KMS-11 (cell line): Measurements from ENCODE around the gene AJAP1.

ENCODE experiments used
- H2AFZ ChIP-seq: fragments of 200-600 bp; sonication (generic); 2 replicates; pipeline ENCODE4 v1.6.1; 2016; ENCODE audit warnings: antibody characterized with exemption, mixed run types, low read depth
- H3K27ac ChIP-seq: fragments of 200-600 bp; sonication (generic); 2 replicates; pipeline ENCODE4 v1.6.1; 2016; ENCODE audit warnings: mild to moderate bottlenecking, mixed run types
- H3K27me3 ChIP-seq: fragments of 200-600 bp; sonication (generic); 2 replicates; pipeline ENCODE4 v1.6.1; 2017; ENCODE audit warnings: mild to moderate bottlenecking, low read depth, mixed run types, moderate library complexity; ENCODE audit not compliant: insufficient read depth
- H3K36me3 ChIP-seq: fragments of 200-600 bp; sonication (generic); 2 replicates; pipeline ENCODE4 v1.6.1; 2017; ENCODE audit warnings: mild to moderate bottlenecking, mixed run types; ENCODE audit not compliant: insufficient read depth
- H3K4me1 ChIP-seq: fragments of 200-600 bp; sonication (generic); 2 replicates; pipeline ENCODE4 v1.6.1; 2016; ENCODE audit warnings: mild to moderate bottlenecking, low read depth, mixed run types; ENCODE audit not compliant: poor library complexity, severe bottlenecking
- H3K4me2 ChIP-seq: fragments of 200-600 bp; sonication (generic); 2 replicates; pipeline ENCODE4 v1.7.0; 2016; ENCODE audit warnings: mild to moderate bottlenecking, mixed run types
- H3K4me3 ChIP-seq: fragments of 200-600 bp; sonication (generic); IDR thresholded peaks from 2 replicates; pipeline ENCODE4 v1.6.1; 2017; ENCODE audit warnings: low read depth, low read length, mixed read lengths; ENCODE audit not compliant: insufficient read depth
- H3K79me2 ChIP-seq: fragments of 200-600 bp; sonication (generic); 2 replicates; pipeline ENCODE4 v1.6.1; 2016; ENCODE audit warnings: low read depth, mixed run types; ENCODE audit not compliant: insufficient read depth
- H3K9ac ChIP-seq: fragments of 200-600 bp; sonication (generic); 2 replicates; pipeline ENCODE4 v1.6.1; 2016; ENCODE audit warnings: mild to moderate bottlenecking, mixed run types
- H4K20me1 ChIP-seq: fragments of 200-600 bp; sonication (generic); 2 replicates; pipeline ENCODE4 v1.6.1; 2016; ENCODE audit warnings: mild to moderate bottlenecking, mixed run types; ENCODE audit not compliant: insufficient read depth
- CTCF ChIP-seq: fragments of 200-600 bp; sonication (generic); conservative IDR thresholded peaks from 2 replicates; pipeline ENCODE4 v1.6.1; 2017; ENCODE audit warnings: low read depth, mild to moderate bottlenecking, antibody characterized with exemption, low read length, moderate library complexity, mixed read lengths

AJAP1 gene

GRCh38 chr1:4756851-4757580 lies 102.6 kb downstream of the AJAP1 start:
- H2AFZ ChIP-seq = no peak overlapping the region
- H3K4me3 ChIP-seq = no peak overlapping the region
- H4K20me1 ChIP-seq = no peaks in the 10 kb centered on the region
- no peak overlapping the region for H3K4me2 ChIP-seq
- no peaks in the 10 kb centered on the region for H3K36me3 ChIP-seq
- H3K27me3 ChIP-seq = no peaks in the 10 kb centered on the region; the same call in 1 of the 2 replicates
- TF ChIP-seq CTCF = no peak
- H3K79me2 ChIP-seq = no peaks in the 10 kb centered on the region
- no peak overlapping the region for H3K9ac ChIP-seq
- no peak overlapping the region for H3K27ac ChIP-seq
- no peaks in the 10 kb centered on the region for H3K4me1 ChIP-seq

- no peaks in the 10 kb centered on the region for H4K20me1 ChIP-seq
- H3K27me3 ChIP-seq = no peaks in the 10 kb centered on the region; the same call in 1 of the 2 replicates
- H3K9ac ChIP-seq = no peak overlapping the region
- H3K4me3 ChIP-seq = no peak overlapping the region
- H3K36me3 ChIP-seq = no peaks in the 10 kb centered on the region
- H3K4me2 ChIP-seq = no peak overlapping the region
- no peaks in the 10 kb centered on the region for H3K4me1 ChIP-seq
- no peak overlapping the region for H3K27ac ChIP-seq
- no peaks in the 10 kb centered on the region for H3K79me2 ChIP-seq
- TF ChIP-seq CTCF = no peak
- no peak overlapping the region for H2AFZ ChIP-seq
These were observed 105.3 kb downstream of the AJAP1 start for GRCh38 chr1:4759671-4760070.

DNA sequence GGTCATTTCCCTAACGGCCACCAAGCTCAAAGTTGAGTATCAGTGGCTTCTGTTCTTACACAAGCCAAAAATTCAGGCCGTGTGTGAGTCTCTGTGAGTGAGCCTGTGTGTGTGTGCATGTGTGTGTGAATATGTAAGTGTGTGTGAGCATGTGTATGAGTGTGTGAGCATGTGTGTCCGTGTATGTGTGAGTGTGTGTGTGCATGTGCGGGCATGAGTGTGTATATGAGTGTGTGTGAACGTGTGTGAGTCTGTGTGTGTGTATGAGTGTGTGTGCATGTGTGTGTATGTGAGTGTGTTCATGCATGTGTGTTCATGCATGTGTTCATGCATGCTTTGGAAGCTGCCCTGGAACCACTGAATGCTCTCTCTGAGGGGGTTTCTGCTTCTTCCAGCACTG lies 105.7 kb downstream of the AJAP1 start:
- no peaks in the 10 kb centered on the region for H4K20me1 ChIP-seq
- no peaks in the 10 kb centered on the region; the same call in 1 of the 2 replicates for H3K27me3 ChIP-seq
- no peaks in the 10 kb centered on the region for H3K79me2 ChIP-seq
- H3K4me2 ChIP-seq = no peak overlapping the region
- H3K9ac ChIP-seq = no peak overlapping the region
- H3K27ac ChIP-seq = no peak overlapping the region
- H3K36me3 ChIP-seq = no peaks in the 10 kb centered on the region
- no peak overlapping the region for H3K4me3 ChIP-seq
- TF ChIP-seq CTCF = no peak
- H3K4me1 ChIP-seq = no peaks in the 10 kb centered on the region
- no peak overlapping the region for H2AFZ ChIP-seq

DNA sequence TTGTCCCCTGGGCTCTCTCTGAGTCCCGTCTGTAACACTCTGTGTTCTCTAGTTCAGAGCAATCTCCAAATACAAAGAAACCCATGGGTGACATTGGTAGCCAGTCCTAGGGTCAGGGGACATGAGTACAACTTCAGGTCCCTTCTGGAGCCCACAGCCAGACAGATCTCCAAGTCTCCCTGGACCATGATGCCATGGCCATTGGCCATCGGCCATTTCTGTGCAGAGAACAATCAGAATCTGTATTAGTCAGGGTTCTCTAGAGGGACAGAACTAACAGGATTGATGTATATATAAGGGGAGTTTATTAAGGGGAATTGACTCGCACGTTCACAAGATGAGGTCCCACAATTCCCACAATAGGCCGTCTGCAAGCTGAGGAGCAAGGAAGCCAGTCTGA lies 106.9 kb downstream of the AJAP1 start:
- Histone ChIP-seq H3K27me3 (no peaks in the 10 kb centered on the region; the same call in 1 of the 2 replicates), H3K4me2 (no peak overlapping the region), H3K36me3 (no peaks in the 10 kb centered on the region), H3K4me1 (no peaks in the 10 kb centered on the region), H3K27ac (no peak overlapping the region), H3K79me2 (no peaks in the 10 kb centered on the region), H2AFZ (no peak overlapping the region), H4K20me1 (no peaks in the 10 kb centered on the region), H3K9ac (no peak overlapping the region), H3K4me3 (no peak overlapping the region)
- no peak for TF ChIP-seq CTCF
